Activated naive CD8-positive, alpha-beta T cell treated with anti-CD3 and anti-CD28 coated beads, Interleukin-2, amount 50 U/mL, for 16 hours (primary cell): ENCODE data around the gene KLF7.

Experiments used
- DNase-seq: peaks from one replicate; pipeline ENCODE4 v3.0.0-alpha.2; 2020; ENCODE audit warnings: low read depth, low spot score

The KLF7 gene

DNA sequence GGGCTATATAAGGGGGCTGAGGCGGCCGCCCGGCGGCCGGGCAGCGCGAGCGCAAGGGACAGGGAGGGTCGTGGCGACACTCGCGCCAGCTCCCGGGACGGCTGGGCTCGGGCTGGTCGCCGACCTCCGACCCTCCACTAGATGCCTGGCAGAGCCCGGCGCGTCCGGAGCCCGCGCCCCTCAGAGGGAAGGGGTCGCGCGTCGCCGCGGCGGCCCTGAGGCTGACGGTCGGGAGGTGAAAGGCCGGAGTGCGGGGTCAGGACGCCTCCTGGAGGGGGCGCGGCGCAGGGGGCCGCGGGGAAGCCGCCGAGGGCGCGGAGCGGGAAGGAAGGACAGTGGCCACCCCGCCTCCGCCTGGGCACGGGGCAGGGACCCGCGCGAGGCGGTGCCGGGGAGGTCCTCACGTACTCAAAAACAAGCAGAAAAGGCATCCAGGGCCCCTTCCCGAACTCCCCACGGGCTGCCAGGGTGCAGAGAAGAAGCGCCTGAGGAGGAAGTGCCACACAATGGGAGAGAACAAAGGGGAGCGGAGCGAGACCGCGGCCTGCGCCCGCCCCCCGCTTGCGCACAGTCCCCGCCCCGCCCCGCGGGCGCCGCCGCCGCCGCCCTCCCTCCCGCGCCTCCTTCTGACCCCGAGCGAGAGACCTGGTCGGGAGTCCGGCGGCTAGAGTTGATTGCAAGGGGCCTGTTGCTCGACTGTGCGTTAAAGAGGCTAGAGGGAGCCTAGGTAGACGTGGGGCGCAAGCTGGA is 776 bp upstream of the KLF7 start:
- DNase-seq: peak; percentile 29

DNA sequence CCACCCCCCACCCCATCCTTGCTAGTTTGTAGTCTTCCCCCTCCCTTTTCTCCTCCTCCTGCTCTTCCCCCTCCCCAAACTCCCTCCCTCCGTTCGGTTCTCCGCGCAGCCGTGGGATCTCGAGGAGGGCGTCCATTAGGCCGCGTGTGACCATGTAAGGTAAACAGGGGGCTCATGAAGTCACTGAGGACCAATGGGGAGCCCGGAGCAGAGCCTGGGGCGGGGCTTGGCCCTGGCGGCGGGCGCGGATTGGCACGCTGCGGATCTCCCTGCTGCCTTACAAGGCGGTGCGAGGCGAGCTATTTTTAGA is 246 bp upstream of the KLF7 start:
- peak; percentile 95 for DNase-seq

GRCh38 chr2:207164006-207164831 is 1.5 kb downstream of the KLF7 start:
- DNase-seq: no peak

- no peak for DNase-seq
Measured at GRCh38 chr2:207163756-207164005, 2.1 kb downstream of the KLF7 start.

DNA sequence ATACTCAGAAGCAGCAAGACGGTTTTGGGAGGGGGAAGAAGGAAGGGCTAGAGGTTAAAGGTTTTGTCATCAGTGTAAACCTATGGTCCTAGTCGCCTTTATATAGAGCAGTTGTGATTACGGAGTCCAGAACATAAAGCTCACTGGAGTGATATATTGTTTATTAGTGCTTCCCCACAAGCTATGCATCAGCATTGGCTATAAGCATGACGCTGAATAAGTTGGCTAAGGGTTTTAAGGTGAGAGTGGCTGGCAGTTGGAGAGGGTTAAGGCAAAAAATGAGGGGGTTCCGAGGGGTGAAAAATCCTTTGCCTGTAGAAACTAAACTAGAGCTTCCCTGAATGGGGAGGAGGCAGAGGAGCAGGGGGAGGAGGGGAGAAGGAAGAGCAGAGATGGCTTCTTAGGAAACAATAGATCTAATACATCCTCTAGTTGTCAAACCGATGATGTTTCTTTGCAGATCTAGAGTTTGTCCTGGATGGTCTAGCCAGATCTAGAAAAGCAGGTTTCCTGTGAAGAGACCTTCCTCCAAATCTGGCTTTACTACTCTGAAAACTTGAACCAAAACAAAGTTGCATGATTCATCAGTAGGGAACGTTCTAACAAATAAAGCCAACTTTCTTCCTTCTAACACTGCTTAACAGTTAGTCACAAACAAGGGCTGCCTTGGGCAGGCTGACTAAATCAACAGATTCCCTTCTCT is 2.5 kb downstream of the KLF7 start:
- DNase-seq: no peak

- DNase-seq: no peak
Measured at GRCh38 chr2:207162316-207162715, 3.4 kb downstream of the KLF7 start.

- DNase-seq: no peak
Measured at GRCh38 chr2:207161247-207162123, 4.3 kb downstream of the KLF7 start.

- no peak for DNase-seq
Measured at GRCh38 chr2:207160115-207160514, 5.6 kb downstream of the KLF7 start.

GRCh38 chr2:207159002-207159401 is 6.7 kb downstream of the KLF7 start:
- no peak for DNase-seq

GRCh38 chr2:207157731-207158130 is 8.0 kb downstream of the KLF7 start:
- no peak for DNase-seq

- DNase-seq: no peak
Measured at GRCh38 chr2:207157162-207157481, 8.6 kb downstream of the KLF7 start.

- DNase-seq: no peak
Measured at GRCh38 chr2:207156451-207157161, 9.1 kb downstream of the KLF7 start.

GRCh38 chr2:207155516-207156444 is 10.0 kb downstream of the KLF7 start:
- DNase-seq: no peak

- DNase-seq: no peak
Measured at GRCh38 chr2:207154556-207155510, 10.9 kb downstream of the KLF7 start.

- DNase-seq: no peak
Measured at GRCh38 chr2:207153266-207153975, 12.3 kb downstream of the KLF7 start.

GRCh38 chr2:207151048-207151447 is 14.7 kb downstream of the KLF7 start:
- no peak for DNase-seq

DNA sequence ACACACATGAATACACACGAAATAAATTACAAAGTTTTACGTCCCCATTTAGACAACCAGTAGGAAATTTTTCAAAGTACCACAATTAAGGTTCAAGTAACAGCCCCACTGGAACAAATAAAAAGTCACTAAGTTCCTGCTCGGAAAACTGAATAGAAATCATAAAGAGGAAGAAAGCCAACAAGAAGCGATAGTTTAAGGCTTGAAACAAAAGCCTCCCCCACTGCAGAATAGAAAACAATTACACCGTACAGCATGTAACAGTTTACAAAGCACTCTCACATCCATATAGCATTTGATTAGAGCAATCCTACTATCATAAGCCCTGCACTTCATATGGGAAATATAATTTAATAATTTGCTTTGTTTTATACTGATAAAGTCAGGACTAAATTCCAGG is 15.5 kb downstream of the KLF7 start:
- no peak for DNase-seq
